Bronchial epithelial cell (primary cell): ENCODE measurements around the gene DPH7. TPM values are rescaled to one million over a fixed set of nuclear protein-coding genes. Genes with fewer than 3 reads are reported as not detected.
"Not testable (repeated sequence)": the region's sequence is repeated elsewhere in the genome, so short reads cannot be mapped to it uniquely, and the experiment has no call there.

Experiments
- DNase-seq: peaks from one replicate; pipeline ENCODE4 v3.0.0-alpha.2; 2010; ENCODE audit warnings: low read depth
- FAIRE-seq: peaks from 2 replicates; lab custom pipeline; 2011; peaks lifted over from hg19 to GRCh38; lab: Jason Lieb, UNC
- H3K27me3 ChIP-seq: 2 replicates; pipeline ENCODE4 v1.5.1; 2011; ENCODE audit warnings: low read length; ENCODE audit not compliant: control insufficient read depth, insufficient read depth
- H3K36me3 ChIP-seq: 2 replicates; pipeline ENCODE4 v1.5.1; 2011; ENCODE audit warnings: low read length; ENCODE audit not compliant: control insufficient read depth, insufficient read depth
- H3K4me3 ChIP-seq: 2 replicates; pipeline ENCODE4 v1.5.1; 2011; ENCODE audit warnings: mild to moderate bottlenecking, low read depth, low read length, control low read depth
- CTCF ChIP-seq: IDR thresholded peaks from 2 replicates; pipeline ENCODE4 v1.5.1; 2011; ENCODE audit warnings: mild to moderate bottlenecking, moderate library complexity, low read length, control low read depth, inconsistent platforms; ENCODE audit not compliant: insufficient read depth, severe bottlenecking
- total RNA-seq: library from RNA; depleted of rRNA; stranded (reverse); fragments of >200 nt; gene quantifications from 2 replicates; pipeline ENCODE4 v1.2.1, GENCODE V29; 2014

Gene DPH7
- total RNA-seq, 1 donor from 2014 or later = 33.7 TPM

- DNase-seq (no peak), FAIRE-seq (no peak)
- no peak for TF ChIP-seq CTCF
- Histone ChIP-seq H3K27me3 (no peaks in the 10 kb centered on the region), H3K4me3 (no peak overlapping the region), H3K36me3 (peaks cover 17% of the 10 kb centered on the region)
Observed at GRCh38 chr9:137558127-137558526, 20.6 kb downstream of the DPH7 start.

- H3K27me3 ChIP-seq = no peaks in the 10 kb centered on the region
- peaks cover 14% of the 10 kb centered on the region for H3K36me3 ChIP-seq
- no peak for FAIRE-seq
- H3K4me3 ChIP-seq = no peak overlapping the region
- DNase-seq = no peak
- no peak for TF ChIP-seq CTCF
Observed at GRCh38 chr9:137556069-137556838, 22.5 kb downstream of the DPH7 start.

GRCh38 chr9:137555179-137555578 lies 23.5 kb downstream of the DPH7 start:
- no peak for TF ChIP-seq CTCF
- DNase-seq (no peak), FAIRE-seq (no peak)
- Histone ChIP-seq H3K36me3 (peaks cover 14% of the 10 kb centered on the region), H3K4me3 (no peak overlapping the region), H3K27me3 (no peaks in the 10 kb centered on the region)

- no peak for TF ChIP-seq CTCF
- no peak overlapping the region for H3K4me3 ChIP-seq
- DNase-seq (no peak), FAIRE-seq (no peak)
- H3K36me3 ChIP-seq = peaks cover 12% of the 10 kb centered on the region
- H3K27me3 ChIP-seq = no peaks in the 10 kb centered on the region
Observed at GRCh38 chr9:137554349-137554748, 24.4 kb downstream of the DPH7 start.

- not testable (repeated sequence) for H3K4me3 ChIP-seq, DNase-seq, FAIRE-seq, H3K27me3 ChIP-seq
- peaks cover 12% of the 10 kb centered on the region for H3K36me3 ChIP-seq
Observed at GRCh38 chr9:137553654-137554053, 25.1 kb downstream of the DPH7 start.

- FAIRE-seq (no peak), DNase-seq (peak; percentile 10)
- no peak for TF ChIP-seq CTCF
Observed at GRCh38 chr9:137552022-137552768, 26.5 kb downstream of the DPH7 start.

More at GRCh38 chr9:137552022-137552768, 26.5 kb downstream of the DPH7 start:
- Histone ChIP-seq H3K36me3 (peaks cover 9% of the 10 kb centered on the region), H3K27me3 (no peaks in the 10 kb centered on the region), H3K4me3 (peak overlapping the region; percentile 84)
